HG03135 (cell line): Measurements from ENCODE around the gene MYO10.
"Not testable (repeated sequence)": the region's sequence is repeated elsewhere in the genome, so short reads cannot be mapped to it uniquely, and the experiment has no call there.

ENCODE experiments used
- ATAC-seq: cut with Tn5 transposase; IDR thresholded peaks from one replicate; pipeline ENCODE4 v1.9.1; 2021; ENCODE audit warnings: mild to moderate bottlenecking, moderate library complexity; ENCODE audit not compliant: unreplicated experiment

MYO10 gene

GRCh38 chr5:16866273-16866672 lies 69.8 kb downstream of the MYO10 start:
- no peak for ATAC-seq

- no peak for ATAC-seq
Observed at GRCh38 chr5:16865151-16865550, 70.9 kb downstream of the MYO10 start.

GRCh38 chr5:16864631-16865131 lies 71.4 kb downstream of the MYO10 start:
- no peak for ATAC-seq

- ATAC-seq, result no peak
Observed at GRCh38 chr5:16863469-16863946, 72.6 kb downstream of the MYO10 start.

GRCh38 chr5:16862777-16863176 lies 73.3 kb downstream of the MYO10 start:
- no peak for ATAC-seq

GRCh38 chr5:16859346-16859745 lies 76.7 kb downstream of the MYO10 start:
- ATAC-seq, result no peak

- no peak for ATAC-seq
Observed at GRCh38 chr5:16858151-16858550, 77.9 kb downstream of the MYO10 start.

- no peak for ATAC-seq
Observed at GRCh38 chr5:16857635-16858034, 78.5 kb downstream of the MYO10 start.

GRCh38 chr5:16856531-16856930 lies 79.6 kb downstream of the MYO10 start:
- no peak for ATAC-seq

GRCh38 chr5:16855898-16856297 lies 80.2 kb downstream of the MYO10 start:
- ATAC-seq, result no peak

GRCh38 chr5:16855485-16855884 lies 80.6 kb downstream of the MYO10 start:
- no peak for ATAC-seq

GRCh38 chr5:16854351-16854750 lies 81.7 kb downstream of the MYO10 start:
- ATAC-seq, result no peak

- no peak for ATAC-seq
Observed at GRCh38 chr5:16853518-16853917, 82.6 kb downstream of the MYO10 start.

GRCh38 chr5:16852251-16853005 lies 83.7 kb downstream of the MYO10 start:
- no peak for ATAC-seq

GRCh38 chr5:16849775-16850174 lies 86.3 kb downstream of the MYO10 start:
- no peak for ATAC-seq

- ATAC-seq, result no peak
Observed at GRCh38 chr5:16849181-16849580, 86.9 kb downstream of the MYO10 start.

- ATAC-seq, result no peak
Observed at GRCh38 chr5:16844952-16845351, 91.1 kb downstream of the MYO10 start.

GRCh38 chr5:16842896-16843295 lies 93.2 kb downstream of the MYO10 start:
- no peak for ATAC-seq

GRCh38 chr5:16841416-16841815 lies 94.7 kb downstream of the MYO10 start:
- ATAC-seq, result no peak

- ATAC-seq, result no peak
Observed at GRCh38 chr5:16837305-16837704, 98.8 kb downstream of the MYO10 start.

- ATAC-seq, result no peak
Observed at GRCh38 chr5:16834029-16834428, 102.1 kb downstream of the MYO10 start.

GRCh38 chr5:16831326-16831725 lies 104.8 kb downstream of the MYO10 start:
- not testable (repeated sequence) for ATAC-seq

- ATAC-seq, result no peak
Observed at GRCh38 chr5:16827755-16828154, 108.3 kb downstream of the MYO10 start.
